Transverse colon (tissue), 4 donors: ENCODE results near the gene FANK1. TPM values are rescaled to one million over a fixed set of nuclear protein-coding genes. Genes with fewer than 3 reads are reported as not detected.

Source experiments
- DNase-seq: peaks from one replicate; pipeline ENCODE4 v3.0.0-alpha.2; 2019
- H3K27ac ChIP-seq, 4 donors: fragments of 200-600 bp; sonication (generic); 2 replicates each; pipeline ENCODE4 v1.5.1; 2016 to 2018; ENCODE audit warnings: inconsistent platforms in 4 of 4
- H3K27me3 ChIP-seq: fragments of 200-600 bp; sonication (generic); 2 replicates; pipeline ENCODE4 v1.5.1; 2017; ENCODE audit warnings: inconsistent platforms
- H3K36me3 ChIP-seq, 4 donors: fragments of 200-600 bp; sonication (generic); 2 replicates each; pipeline ENCODE4 v1.5.1; 2017 to 2019; ENCODE audit warnings: inconsistent platforms in 4 of 4
- H3K4me1 ChIP-seq, 4 donors: fragments of 200-600 bp; sonication (generic); 2 replicates each; pipeline ENCODE4 v1.5.1; 2017 to 2020; ENCODE audit warnings: inconsistent platforms in 4 of 4
- H3K4me3 ChIP-seq, 4 donors: fragments of 200-600 bp; sonication (generic); 1 replicate in 1 of 4; 2 replicates in 3 of 4; pipeline versions ENCODE4 v1.5.1 to v1.6.1; 2017 to 2019; ENCODE audit warnings: inconsistent platforms in 4 of 4
- H3K9me3 ChIP-seq, 2 donors: fragments of 200-600 bp; sonication (generic); 2 replicates each; pipeline ENCODE4 v1.5.1; 2017 to 2019; ENCODE audit warnings: inconsistent platforms in 2 of 2
- CTCF ChIP-seq, 5 experiments: fragments of 200-600 bp in 3 of 5; fragments of 450-650 bp in 2 of 5; sonication (generic) in 3 of 5; IDR thresholded peaks; 1 replicate in 2 of 5; 2 replicates in 3 of 5; pipeline ENCODE4 v1.5.1; 2016 to 2017; ENCODE audit warnings: antibody characterized with exemption in 5 of 5, inconsistent platforms in 3 of 5, mild to moderate bottlenecking in 2 of 5, moderate library complexity in 1 of 5
- EP300 ChIP-seq: sonication (generic); formaldehyde crosslinking; IDR thresholded peaks from one replicate; pipeline ENCODE4 v1.6.1; 2017; ENCODE audit warnings: antibody characterized with exemption, low read depth
- POLR2A ChIP-seq: fragments of 450-650 bp; IDR thresholded peaks from one replicate; pipeline ENCODE4 v1.6.1; 2016; ENCODE audit warnings: antibody characterized with exemption, mild to moderate bottlenecking, moderate library complexity
- POLR2AphosphoS5 ChIP-seq, 3 donors: sonication (generic); formaldehyde crosslinking; IDR thresholded peaks; one replicate each; pipeline ENCODE4 v1.6.1; 2016; ENCODE audit warnings: antibody characterized with exemption in 3 of 3
- WGBS, 2 donors: methylation state at CpG; one replicate each; pipeline ENCODE4 v1.1.5; 2018; ENCODE audit warnings: low coverage in 1 of 2; 5-methylcytosine and 5-hydroxymethylcytosine counted together
- in situ Hi-C, 4 donors: fragments of 200-750 bp; cut with MboI; loops; one replicate each; pipeline versions ENCODE4 v1.15.0 to v1.15.1; 2017; ENCODE audit warnings: low sequenced_read_pairs in 3 of 4, low pct_ligation_motif_present in 1 of 4, low pct_unique_long_range_greater_than_20kb in 1 of 4
- intact Hi-C: fragments of 100-400 bp; cut with DNase I; formaldehyde crosslinking; loops from one replicate; pipeline ENCODE4 v1.15.1; 2023; ENCODE audit warnings: low total_unique reads
- total RNA-seq, 4 donors: library from RNA; depleted of rRNA; stranded (reverse); fragments of >200 nt; gene quantifications; one replicate each; pipeline ENCODE4 v1.1.0, GENCODE V29; 2016

FANK1 gene
- total RNA-seq, 4 donors from 2014 or later = 3.4 to 7.5 (median 5.7) TPM

DNA sequence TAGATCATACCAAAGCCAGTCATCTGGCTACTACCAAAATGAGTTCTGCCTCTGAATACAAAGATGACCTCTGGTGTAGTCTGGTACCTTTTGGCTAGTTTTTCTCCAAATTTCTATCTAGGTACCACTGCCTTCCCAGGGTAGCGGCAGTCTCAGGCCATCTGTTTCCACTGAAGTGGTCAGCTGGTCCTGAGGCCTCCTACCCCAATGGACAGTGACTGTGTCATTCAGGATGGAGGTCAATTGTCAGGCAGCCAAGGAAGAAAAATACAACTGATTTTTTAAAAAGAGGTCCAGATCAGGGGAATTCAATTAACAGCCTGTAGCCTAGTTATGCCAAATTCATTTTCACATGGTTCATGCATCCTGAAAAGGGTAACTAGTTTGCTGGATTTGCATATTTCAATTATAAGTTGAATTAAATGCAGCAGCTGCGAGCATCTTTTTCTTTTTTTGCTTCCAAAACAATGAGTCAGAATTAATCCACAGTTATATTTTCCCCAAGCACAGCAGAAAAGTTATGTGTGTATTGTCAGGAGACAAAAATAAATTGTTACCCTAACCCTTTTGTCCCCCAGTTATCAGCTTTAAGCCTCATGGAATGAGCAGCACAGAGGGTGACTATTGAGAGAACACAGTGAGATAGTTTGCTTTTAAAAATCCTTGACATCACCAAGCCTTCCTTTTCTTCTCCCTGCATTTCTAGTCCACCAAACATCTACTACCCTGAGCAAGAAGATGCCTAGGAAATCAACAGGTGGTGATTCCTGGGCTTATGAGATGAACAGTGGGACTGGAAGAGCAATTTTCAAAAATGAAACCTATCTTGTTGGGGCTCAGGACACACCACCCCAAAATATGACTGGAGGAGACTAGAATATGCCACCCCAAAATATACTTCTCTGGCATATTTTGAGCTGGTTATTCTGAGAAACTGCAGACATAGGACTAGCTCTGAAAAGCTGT lies 45.3 kb upstream of the FANK1 start:
- Histone ChIP-seq H3K9me3 (no peaks in the 10 kb centered on the region), H3K36me3 (peaks cover 0 to 32% (median 11%) of the 10 kb centered on the region in 4 donors), H3K4me3 (no peak overlapping the region), H3K27me3 (no peaks in the 10 kb centered on the region), H3K27ac (no peak overlapping the region), H3K4me1 (no peaks in the 10 kb centered on the region)
- 83 to 85% methylated on average over 2 of the region's 2 CpGs for WGBS, 2 donors
- intact Hi-C loops (no loop called here), in situ Hi-C loops (loop anchor here in 1 of 4 donors (25.0 kb wide), 1 partner anchor 661 kb away; no protein-coding TSS in a partner anchor)
- DNase-seq = no peak
- TF ChIP-seq POLR2AphosphoS5 (IDR thresholded peaks at IDR 0.05) (no peak), CTCF (IDR thresholded peaks at IDR 0.05) (no peak), EP300 (no peak), POLR2A (no peak)

- WGBS, 2 donors = 88 to 95% methylated on average over 6 to 7 of the region's 7 CpGs
- no peak for DNase-seq
- in situ Hi-C loops (loop anchor here in 1 of 4 donors (25.0 kb wide), 1 partner anchor 660 kb away; no protein-coding TSS in a partner anchor), intact Hi-C loops (no loop called here)
- TF ChIP-seq POLR2A = no peak
- no peak for TF ChIP-seq CTCF (IDR thresholded peaks at IDR 0.05)
- TF ChIP-seq POLR2AphosphoS5 (IDR thresholded peaks at IDR 0.05) = no peak
- TF ChIP-seq EP300 = no peak
- Histone ChIP-seq H3K27ac (no peak overlapping the region), H3K36me3 (peaks cover 0 to 42% (median 11%) of the 10 kb centered on the region in 4 donors), H3K4me3 (no peak overlapping the region), H3K9me3 (no peaks in the 10 kb centered on the region), H3K27me3 (no peaks in the 10 kb centered on the region), H3K4me1 (no peaks in the 10 kb centered on the region)
These were observed 43.9 kb upstream of the FANK1 start for GRCh38 chr10:125852487-125852886.

- H3K4me3 ChIP-seq = no peak overlapping the region
- H3K27ac ChIP-seq = no peak overlapping the region
- in situ Hi-C loops (loop anchor here in 1 of 4 donors (25.0 kb wide), 1 partner anchor 655 kb away; no protein-coding TSS in a partner anchor), intact Hi-C loops (no loop called here)
- no peak for DNase-seq
- no peaks in the 10 kb centered on the region for H3K9me3 ChIP-seq
- WGBS, 2 donors = 81 to 100% methylated on average over 1 to 2 of the region's 2 CpGs
- no peak for TF ChIP-seq POLR2A
- no peak for TF ChIP-seq POLR2AphosphoS5 (IDR thresholded peaks at IDR 0.05)
- TF ChIP-seq CTCF (IDR thresholded peaks at IDR 0.05) = no peak
- no peak for TF ChIP-seq EP300
- peaks cover 0 to 39% (median 4%) of the 10 kb centered on the region in 4 donors for H3K36me3 ChIP-seq
- H3K4me1 ChIP-seq = no peaks in the 10 kb centered on the region
- no peaks in the 10 kb centered on the region for H3K27me3 ChIP-seq
These were observed 39.1 kb upstream of the FANK1 start for GRCh38 chr10:125857185-125857760.
